Transverse colon (tissue), 3 donors: ENCODE data around the gene LUZP2.

Experiments
- CTCF ChIP-seq, 5 experiments: fragments of 200-600 bp in 3 of 5; fragments of 450-650 bp in 2 of 5; sonication (generic) in 3 of 5; IDR thresholded peaks; 1 replicate in 2 of 5; 2 replicates in 3 of 5; pipeline ENCODE4 v1.5.1; 2016 to 2017; ENCODE audit warnings: antibody characterized with exemption in 5 of 5, inconsistent platforms in 3 of 5, mild to moderate bottlenecking in 2 of 5, moderate library complexity in 1 of 5
- EP300 ChIP-seq: sonication (generic); formaldehyde crosslinking; IDR thresholded peaks from one replicate; pipeline ENCODE4 v1.6.1; 2017; ENCODE audit warnings: antibody characterized with exemption, low read depth

GRCh38 chr11:25037431-25037830 is 540.6 kb downstream of the LUZP2 start:
- no peak for TF ChIP-seq CTCF (IDR thresholded peaks at IDR 0.05)
- TF ChIP-seq EP300: no peak
